HG02798 (cell line): ENCODE results near the gene IL36B.

Experiments
- ATAC-seq: cut with Tn5 transposase; IDR thresholded peaks from one replicate; pipeline ENCODE4 v1.9.1; 2021; ENCODE audit warnings: mild to moderate bottlenecking; ENCODE audit not compliant: unreplicated experiment, poor library complexity

Gene IL36B

DNA sequence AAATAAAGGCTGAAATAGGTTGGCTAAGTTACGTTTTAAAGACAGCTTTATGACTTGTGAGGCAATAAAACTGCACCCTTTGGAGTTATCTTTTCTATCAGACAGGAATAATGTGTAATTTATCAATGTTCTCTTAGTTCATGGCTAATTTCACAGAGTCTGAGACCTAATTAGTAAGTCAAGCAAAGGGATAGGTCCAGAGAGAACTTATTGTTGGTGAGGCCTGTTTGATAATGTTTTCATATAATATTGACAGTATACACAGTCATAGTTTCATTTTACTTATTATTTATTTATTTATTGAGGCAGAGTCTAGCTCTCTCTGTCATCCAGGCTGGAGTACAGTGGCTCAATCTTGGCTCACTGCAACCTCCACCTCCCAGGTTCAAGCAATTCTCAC is 4.5 kb upstream of the IL36B start:
- no peak for ATAC-seq

DNA sequence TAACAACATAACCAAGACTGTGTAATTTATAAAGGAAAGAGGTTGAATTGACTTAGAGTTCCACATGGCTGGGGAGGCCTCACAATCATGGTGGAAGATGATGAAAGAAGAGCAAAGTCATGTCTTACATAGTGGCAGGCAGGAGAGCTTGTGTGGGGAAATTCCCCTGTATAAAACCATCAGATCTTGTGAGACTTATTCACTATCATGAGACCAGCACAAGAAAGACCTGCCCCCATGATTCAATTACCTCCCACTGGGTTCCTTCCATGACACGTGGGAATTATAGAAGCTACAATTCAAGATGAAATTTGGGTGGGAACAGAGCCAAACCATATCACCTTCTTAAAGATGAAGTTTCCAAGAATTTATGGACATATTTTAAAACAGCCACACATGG is 3.9 kb upstream of the IL36B start:
- no peak for ATAC-seq

DNA sequence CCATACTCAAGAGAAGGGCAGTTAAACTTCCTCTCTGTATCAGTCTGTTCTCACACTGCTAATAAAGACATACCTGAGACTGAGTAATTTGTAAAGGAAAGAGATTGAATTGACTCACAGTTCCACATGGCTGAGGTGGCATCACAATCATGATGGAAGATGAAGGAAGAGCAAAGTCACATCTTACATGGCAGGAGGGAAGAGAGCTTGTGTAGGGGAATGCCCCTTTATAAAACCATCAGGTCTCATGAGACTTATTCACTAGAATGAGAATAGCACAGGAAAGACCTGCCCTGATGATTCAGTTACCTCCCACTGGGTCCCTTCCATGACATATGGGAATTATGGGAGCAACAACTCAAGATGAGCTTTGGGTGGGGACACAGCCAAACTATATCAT is 1.4 kb upstream of the IL36B start:
- ATAC-seq = no peak

DNA sequence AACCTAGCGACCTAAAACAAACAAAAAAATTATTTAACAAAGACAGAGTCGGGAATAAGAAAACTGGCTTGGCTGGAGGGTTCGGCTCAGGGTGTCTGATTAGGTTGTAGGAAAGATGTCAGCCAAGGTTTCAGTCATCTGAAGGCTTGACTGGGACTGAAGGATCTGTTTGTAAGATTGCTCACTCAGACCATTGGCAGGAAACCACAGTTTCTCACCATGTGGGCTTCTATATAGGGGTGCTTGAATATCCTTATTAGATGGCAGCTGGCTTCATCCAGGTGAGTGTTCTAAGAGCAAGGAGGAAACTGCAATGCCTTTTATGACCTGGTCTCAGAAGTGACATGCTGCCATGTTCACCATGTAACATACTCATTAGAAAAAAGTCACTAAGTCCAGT is 999 bp upstream of the IL36B start:
- ATAC-seq = no peak

DNA sequence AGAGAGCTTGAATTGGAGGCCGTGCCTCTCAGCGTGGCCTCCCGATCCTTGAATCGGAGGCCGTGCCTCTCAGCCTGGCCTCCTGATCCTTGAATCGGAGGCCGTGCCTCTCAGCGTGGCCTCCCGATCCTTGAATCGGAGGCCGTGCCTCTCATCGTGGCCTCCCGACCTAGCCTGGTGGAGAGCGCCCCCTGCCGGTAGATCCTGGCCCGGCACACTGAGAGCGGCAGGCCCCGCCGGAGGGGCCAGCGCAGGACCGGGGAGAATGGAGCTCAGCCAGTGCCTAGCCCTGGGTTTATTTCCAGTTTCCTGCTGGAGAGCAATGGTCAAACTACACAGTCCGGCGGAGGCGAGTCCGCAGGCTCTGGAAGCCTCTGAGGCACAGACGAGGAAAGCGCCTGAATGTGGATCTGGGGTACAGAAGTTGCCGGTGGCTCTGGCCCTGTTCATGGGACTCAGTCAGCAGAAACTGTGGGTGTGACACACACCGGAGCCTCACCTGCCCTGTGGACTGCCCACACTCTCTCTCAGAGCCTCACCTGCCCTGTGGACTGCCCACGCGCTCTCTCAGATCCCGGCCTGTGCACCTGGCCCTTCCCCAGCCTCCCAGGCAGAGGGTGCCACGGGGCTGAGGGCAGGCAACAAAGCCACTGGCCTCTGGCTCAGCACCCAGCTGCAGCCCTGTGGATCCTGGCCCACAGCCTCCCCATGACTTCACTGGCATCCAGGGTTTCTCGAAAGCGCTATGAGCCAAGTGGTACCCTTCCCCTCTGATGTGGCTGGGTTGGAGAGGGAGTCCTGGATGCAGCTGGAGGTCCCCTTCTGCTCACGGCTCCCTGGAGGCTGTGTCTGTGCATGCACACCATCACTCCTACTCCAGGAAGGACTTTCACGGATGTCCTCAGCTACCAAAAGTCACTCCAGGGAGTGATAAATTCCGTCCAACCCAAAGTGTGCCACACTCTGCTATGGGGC is 1.5 kb downstream of the IL36B start:
- ATAC-seq = no peak

DNA sequence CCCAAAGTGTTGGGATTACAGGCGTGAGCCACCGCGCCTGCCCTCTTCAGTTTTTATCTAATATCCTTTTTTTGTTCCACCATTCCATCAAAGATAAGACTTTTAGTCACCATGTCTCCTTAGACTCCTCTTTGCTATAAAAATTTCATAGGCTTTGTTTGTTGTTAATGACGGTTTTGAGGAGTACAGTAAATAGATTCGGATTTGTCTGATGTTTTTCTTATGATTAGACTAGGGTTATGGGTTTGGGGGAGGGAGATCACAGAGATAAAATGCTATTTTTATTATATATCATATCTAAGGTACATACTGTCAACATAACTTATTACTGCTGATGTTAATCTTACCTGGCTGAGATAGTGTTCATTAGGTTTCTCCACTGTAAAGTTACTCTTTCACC is 6.2 kb downstream of the IL36B start:
- ATAC-seq = no peak

DNA sequence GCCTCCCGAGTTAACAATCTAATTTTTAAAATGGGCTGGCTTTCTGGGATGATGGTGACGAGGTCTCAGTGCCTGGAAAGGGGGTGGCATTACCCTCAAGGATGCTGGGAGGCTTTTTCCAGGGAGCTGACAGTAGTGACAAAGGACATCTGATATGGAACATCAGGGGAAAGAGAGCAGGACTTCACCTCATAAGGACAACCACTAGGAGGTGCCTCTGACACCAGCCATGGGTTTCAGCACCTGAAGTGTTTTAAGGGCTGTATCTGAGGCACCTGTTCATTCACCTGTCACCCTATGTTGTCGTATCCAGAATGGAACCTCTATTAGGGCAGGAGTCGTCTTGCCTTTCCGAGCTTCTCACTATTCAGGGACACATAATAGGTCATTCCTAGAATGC is 10.8 kb downstream of the IL36B start:
- no peak for ATAC-seq

DNA sequence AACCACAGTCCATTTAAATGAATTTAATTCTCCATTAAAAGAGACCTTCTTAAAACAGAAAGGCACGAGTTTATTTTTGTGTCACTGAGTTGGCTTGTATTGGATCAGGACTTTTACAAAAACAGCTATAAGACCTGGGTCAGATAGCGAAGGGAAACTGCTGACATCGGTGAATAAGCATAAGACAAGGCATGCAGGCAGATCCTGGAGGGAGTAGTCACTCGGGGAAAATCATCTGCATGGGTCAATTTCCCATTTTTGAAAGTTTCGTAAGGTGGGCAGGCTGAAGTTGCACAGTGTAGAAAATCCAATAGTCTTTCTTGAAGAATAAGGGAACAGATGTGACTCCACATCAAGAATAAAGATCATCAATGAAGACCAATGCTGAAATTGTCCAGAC is 12.9 kb downstream of the IL36B start:
- no peak for ATAC-seq

DNA sequence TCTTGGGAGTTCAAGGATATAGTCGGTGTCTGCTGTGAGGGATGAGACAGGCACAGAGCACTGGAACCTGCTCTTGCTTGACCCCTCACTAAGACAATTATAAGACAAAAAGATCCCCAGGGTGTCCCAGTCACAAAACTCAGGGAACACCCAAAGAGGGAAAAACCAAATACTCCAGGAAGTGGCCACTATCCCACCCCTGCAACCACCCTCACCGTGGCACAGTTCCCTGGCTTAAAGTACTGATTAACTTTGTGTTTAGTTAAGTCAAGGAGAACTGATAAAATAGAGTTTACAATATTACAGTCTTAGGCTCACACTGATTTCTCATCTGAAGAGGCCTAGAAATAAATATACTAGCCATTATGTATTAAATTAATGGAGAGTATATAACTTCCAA is 13.5 kb downstream of the IL36B start:
- no peak for ATAC-seq

DNA sequence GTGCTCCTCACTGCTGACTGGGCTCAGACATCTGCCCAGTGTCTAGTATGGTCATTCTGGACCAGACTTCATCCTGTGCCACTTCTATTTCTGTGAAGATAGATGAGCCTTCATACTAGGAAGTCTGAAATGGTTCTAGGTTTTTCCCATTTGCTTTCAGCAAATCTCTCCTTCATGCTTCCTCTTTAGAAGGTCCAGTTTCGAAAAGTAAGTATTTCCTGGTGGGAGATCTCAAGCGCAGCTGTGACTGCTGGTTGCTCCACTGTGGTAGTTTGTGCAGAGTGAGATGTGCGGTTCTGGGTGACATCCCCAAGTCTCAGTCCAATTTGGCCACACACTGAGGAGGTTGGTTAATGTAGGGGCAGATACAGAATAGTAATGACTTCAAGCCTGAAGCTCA is 14.4 kb downstream of the IL36B start:
- no peak for ATAC-seq

DNA sequence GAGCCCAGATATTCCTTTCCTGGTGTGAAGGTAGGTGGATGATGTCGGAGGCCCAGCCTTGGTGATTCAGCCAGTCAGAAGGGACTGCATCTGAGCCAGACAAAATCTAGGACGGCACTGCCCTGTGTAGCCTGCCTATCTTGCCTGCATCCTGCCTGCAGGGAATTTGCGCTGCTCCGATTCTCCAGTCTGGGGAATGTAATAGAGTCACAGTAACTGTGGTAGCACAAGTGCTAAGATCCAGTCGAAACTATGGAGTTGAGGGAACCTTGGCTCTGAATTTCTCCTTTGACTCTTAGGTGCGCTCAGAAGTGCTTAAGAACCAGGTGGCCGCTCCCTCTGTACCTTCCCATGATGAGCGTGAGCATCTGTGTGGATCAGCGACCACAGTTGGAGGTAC is 15.9 kb downstream of the IL36B start:
- no peak for ATAC-seq

DNA sequence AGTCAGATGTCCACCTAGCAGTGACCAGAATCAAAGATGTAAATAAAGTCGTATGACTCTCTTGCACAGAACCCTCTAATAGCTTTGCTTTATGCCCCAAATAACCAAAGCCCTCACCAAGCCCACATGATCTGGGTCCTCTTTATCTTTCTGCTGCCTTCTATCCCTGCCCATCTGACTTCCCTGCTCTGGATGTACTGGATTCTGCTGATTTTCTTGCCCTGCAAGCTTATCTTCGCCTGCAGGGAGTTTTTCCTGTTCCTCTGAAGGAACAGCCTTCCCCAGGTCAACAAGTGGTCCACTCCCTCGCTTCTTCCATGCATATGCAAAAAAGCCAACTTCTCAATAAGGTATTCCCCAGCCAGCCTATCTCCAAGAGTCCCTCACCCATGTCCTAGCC is 18.7 kb downstream of the IL36B start:
- ATAC-seq = no peak

DNA sequence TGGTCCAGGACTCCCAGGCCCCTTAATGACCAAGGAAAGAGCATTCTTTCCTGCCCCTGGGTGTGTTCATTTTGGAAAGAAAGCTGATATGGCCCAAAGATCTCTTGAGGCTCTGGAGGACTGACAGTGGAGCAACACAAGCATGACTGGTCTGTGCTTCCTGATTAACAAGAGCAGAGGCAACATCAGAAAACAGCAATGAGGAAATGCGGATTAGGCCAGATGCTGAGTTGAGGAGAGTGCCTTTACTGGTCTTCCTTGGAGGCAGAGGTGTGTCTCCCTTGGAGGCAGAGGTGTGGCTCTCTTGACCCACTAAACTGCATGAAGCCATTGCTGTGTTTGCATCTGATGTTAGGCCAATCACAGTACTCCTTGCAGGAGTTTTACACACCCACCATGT is 19.9 kb downstream of the IL36B start:
- ATAC-seq = no peak

DNA sequence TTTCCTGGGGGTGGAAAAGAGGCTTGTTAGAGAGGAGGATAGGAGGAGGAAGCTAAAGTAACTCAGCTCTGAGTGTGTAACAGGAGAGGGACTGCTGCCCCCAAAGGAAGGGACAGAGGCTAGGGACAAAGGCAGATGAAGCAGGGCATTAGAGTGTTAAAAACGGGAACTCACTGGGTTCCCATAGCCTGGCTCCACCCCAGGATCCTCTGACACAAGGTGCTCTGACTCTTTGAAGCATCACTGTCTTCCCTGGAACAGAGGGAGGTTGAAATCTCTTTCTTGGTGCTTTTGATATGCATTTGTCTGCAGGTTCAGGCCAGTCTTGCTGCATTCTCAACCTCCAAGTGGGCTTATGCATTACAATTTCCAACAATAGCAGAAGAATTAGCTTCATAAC is 24.6 kb downstream of the IL36B start:
- ATAC-seq = no peak

DNA sequence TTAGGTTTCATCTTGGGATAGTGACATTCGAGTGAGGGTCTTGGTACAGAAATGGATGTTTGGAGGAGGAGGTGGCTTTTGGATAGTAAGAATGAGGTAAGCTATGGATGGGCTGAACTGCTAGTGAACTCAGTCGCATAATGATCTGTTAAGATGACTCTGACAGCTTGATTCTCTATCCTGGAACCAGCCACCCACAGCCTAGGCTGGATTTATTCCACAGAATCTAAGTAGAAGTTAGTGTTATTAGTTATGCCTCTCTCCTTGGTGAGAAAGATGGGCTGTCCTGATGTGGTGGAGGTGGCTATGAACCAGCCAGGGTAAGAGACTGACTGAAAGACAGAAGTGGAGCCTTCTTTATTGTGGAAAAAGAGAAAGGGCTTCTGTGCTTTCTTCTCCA is 25.0 kb downstream of the IL36B start:
- no peak for ATAC-seq

DNA sequence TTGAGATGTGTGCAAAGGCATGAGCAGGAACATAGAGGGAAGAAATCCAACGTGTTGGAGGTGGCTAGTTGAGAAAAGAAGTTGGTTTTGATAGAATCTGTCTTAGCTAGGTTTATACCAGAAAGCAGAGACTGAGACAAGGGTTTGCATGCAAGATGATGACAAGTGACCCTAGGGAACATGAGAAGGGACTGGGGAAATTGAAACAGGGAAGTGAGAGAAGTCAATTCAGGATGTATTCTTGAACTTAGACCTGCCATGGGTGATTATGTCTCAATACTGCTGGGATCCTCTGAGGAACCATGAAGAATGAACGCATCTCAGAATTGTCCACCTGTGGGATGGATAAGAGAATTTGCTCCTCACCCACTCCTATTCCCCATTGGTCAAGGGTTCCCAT is 26.9 kb downstream of the IL36B start:
- no peak for ATAC-seq

DNA sequence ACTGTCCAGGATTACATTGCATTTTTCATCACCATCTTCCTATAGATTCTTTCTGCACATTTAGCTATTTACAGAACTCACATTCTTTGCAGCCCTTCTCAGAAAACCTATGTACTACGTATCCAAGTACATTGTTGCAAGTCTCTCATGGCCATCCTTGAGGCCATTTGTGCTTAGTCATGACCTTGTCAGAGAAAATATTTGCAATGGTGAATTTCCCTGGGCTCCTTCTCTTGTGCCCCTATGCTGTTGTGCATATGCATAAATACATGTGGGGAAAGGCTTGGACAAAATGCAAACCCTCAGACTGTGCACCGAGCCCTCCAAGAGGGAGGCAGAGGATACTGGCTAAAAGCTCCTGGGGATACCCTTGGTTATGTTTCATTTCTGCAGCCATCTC is 27.9 kb downstream of the IL36B start:
- ATAC-seq = no peak

DNA sequence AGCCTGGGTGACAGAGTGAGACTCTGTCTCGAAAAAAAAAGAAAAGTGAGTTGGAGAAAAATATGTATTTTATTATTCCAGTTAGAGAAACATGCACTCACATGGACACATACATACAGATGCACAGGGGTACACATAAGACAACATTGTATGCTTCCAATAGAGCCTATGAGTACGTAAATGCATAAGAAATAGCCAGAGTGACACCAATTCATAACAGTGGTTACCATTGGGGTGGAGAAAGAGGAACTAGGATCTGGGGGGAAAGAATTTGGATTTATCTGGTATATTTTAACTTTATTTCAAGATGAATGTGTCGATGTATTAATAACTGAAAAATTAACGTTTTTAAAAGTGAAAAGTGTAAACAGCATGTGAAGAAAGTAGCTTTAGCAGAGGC is 31.4 kb downstream of the IL36B start:
- ATAC-seq = no peak

DNA sequence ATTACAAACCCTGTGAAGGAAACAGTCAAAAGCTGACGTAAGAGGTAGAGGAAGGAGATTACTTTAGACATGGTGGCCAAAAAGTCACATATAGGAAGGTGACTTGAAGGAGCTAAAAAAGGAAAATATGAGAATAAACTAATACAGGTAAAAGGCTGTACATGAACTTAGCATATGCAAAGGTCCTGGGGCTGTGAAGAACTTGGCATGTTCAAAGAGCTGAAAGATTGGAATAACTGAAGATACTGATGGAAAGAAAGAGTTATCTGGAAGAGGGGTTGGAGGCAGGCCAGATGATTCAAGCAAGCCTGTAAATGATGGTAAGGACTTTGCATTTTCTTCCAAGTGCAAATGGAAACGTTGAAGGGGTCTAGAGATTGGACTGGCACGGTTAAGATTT is 34.2 kb downstream of the IL36B start:
- no peak for ATAC-seq

DNA sequence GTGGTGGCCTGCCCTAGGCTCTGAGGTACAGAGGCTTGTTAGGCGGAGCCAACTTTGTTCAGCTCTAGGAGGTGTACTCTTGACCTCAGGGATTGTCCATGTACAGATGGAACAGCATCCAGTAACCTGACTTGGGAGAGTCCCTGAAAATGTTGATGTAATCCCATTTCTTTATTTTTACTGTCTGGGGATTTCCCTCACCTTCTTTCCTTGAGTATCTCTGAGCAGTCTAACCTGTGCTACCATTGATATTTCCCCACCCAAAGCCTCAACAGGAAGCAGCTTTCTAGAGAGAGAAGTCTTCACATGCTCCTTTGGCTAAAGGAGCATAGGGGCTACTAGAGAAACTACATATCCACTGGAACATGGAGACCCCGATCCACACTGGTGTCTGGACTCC is 37.0 kb downstream of the IL36B start:
- ATAC-seq = no peak

DNA sequence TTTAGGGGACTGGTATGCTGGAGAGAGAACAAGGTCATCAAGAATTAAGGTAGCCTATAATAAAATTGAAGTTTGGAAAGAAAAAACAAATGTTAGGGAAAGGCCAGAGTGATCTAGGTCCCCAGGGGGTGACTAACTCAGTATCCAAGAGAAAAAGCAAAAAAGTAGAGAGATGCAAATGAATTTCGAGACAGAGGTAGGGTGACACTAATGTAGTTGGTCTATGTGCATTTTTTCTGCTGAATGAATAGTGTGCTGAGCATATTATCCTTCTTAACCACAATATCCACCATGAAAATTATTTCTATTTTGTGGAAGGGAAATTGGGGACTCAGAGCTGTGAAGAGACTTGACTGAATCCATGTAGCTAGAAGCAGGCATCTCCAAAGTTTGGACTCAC is 37.6 kb downstream of the IL36B start:
- ATAC-seq = no peak

DNA sequence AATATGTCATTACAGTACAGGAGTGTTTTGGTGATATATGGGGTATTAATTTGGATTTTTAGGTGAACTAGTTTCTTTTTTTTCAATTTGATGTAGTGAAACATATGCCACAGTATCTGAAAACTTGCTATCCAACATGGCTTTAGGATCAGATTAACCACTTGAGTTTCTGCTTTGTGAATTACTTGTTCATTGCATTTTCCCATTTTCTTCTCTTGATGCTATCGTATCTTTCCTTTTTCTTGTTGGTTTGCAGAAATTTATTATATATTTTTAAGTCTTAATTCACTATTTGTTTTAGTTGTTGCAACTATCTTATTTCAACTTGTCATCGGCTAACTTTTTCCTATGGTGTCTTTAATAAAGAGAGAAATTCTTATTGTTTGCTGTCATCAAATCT is 38.6 kb downstream of the IL36B start:
- ATAC-seq = no peak

DNA sequence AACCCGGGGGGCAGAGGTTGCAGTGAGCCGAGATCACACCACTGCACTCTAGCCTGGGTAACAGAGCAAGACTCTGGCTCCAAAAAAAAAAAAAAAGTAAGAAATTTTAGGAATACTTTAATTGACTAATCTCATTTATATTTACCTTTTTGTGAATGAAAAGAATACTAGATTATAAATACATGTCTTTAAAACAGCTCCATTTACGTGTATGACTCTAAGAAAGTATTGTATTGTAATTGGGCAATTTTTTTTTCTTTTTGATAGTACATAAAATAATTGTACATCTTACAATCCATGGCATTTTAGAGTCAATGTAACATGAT is 39.4 kb downstream of the IL36B start:
- ATAC-seq = no peak
